ENCODE data around the gene ZNF462. TPM values are rescaled to one million over a fixed set of nuclear protein-coding genes. Genes with fewer than 3 reads are reported as not detected.

Gene ZNF462
- total RNA-seq, 2 donors from 2014 or later, result 4.7 to 8.9 TPM

- WGBS, 2 donors, result 72 to 75% methylated on average over 8 of the region's 8 CpGs
- no peak for DNase-seq
- Histone ChIP-seq H3K27ac (no peak overlapping the region), H3K9me3 (no peaks in the 10 kb centered on the region), H3K27me3 (no peaks in the 10 kb centered on the region), H3K4me1 (no peaks in the 10 kb centered on the region), H3K4me3 (no peak overlapping the region), H3K36me3 (replicated peaks in 1 of 2; ENCODE audit: insufficient read depth in 1 of 2, low read depth in 2 of 2) (no peaks in the 10 kb centered on the region)
- TF ChIP-seq POLR2A (IDR thresholded peaks at IDR 0.05), result no peak
- TF ChIP-seq CTCF (IDR thresholded peaks at IDR 0.05), result no peak
- no peak for ATAC-seq
- intact Hi-C loops (cut with DNase I), result no loop called here
Measured at GRCh38 chr9:106947106-106947900, 84.3 kb downstream of the ZNF462 start.

DNA sequence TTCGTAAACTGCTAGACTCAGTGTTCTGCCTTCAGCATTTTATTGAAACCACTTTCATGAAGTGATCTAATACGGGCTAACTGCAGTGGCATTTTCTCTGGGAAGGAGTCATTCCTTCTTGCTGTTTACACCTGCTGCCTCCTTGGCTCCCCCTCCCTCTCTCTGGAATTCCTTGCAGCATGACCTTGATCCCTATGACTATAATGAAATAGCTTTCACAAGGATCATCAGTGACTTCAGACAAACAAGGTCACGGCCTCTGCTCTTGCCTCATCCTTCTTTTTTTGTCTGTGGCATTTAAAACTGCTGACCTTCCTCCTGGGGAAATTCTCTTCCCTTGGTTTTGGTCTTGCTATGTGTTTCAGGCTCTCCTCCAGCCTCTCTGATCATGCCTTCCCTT, 90.2 kb downstream of the ZNF462 start:
- no peak for TF ChIP-seq POLR2A (IDR thresholded peaks at IDR 0.05)
- TF ChIP-seq CTCF (IDR thresholded peaks at IDR 0.05), result no peak
- intact Hi-C loops (cut with DNase I), result no loop called here
- H3K27ac ChIP-seq, result no peak overlapping the region
- H3K36me3 ChIP-seq (replicated peaks in 1 of 2; ENCODE audit: insufficient read depth in 1 of 2, low read depth in 2 of 2), result no peaks in the 10 kb centered on the region
- no peak overlapping the region for H3K4me3 ChIP-seq
- H3K27me3 ChIP-seq, result no peaks in the 10 kb centered on the region
- DNase-seq (no peak), ATAC-seq (no peak)
- H3K4me1 ChIP-seq, result no peaks in the 10 kb centered on the region
- WGBS, 2 donors, result 73 to 83% methylated on average over 3 of the region's 3 CpGs
- no peaks in the 10 kb centered on the region for H3K9me3 ChIP-seq

DNA sequence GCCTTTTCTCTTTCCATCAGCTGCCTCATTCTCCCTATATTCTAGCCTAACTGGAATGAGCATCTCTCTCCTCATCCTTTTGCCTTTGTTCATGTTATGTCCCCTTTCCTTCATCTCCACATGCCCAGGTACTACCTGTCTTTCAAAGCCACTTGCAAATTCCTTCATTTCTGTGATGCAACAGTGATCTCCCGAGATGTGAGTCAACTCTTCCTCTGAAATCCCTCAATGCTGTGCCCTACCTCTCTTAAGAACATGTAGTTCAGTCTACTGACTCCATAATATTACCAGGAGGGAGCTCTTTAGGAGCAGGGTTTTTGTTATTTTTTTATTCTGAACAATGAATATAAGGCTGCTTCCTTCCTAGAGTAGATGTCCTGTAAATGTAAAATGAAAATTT, 91.6 kb downstream of the ZNF462 start:
- intact Hi-C loops (cut with DNase I), result no loop called here
- H3K27me3 ChIP-seq, result no peaks in the 10 kb centered on the region
- DNase-seq, result no peak

DNA sequence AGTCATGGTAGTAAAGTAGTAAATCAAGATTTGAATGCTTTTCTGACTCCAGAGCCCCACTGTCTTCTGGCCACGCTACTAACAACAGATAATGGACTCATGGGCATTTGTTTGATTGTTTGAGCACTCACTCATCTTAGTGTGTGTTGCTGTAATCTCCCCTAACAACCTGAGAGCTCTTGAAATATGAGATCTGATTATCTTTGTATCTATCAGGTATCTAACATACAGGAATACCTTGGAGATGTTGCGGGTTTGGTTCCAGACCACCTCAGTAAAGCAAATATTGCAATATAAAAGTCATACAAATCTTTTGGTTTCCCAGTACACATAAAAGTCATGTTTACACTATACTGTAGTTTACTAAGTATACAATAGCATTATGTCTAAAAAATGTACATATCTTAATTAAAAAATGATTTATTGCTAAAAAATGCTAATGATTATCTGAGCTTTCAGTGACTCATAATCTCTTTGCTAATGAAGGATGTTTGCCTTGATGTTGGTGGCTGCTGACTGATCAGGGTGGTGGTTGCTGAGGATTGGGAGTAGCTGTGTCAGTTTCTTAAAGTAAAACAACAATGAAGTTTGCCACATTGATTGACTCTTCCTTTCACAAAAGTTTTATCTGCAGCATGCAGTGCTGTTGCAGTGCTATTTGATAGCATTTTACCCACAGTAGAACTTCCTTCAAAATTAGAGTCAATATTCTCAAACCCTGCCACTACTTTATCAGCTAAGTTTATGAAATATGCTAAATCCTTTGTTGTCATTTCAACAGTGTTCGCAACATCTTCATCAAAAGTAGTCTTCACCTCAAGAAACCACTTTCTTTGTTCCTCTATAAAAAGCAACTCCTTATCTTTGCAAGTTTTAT, 92.2 kb downstream of the ZNF462 start:
- DNase-seq (no peak), ATAC-seq (no peak)
- no peaks in the 10 kb centered on the region for H3K36me3 ChIP-seq (replicated peaks in 1 of 2; ENCODE audit: insufficient read depth in 1 of 2, low read depth in 2 of 2)
- no peaks in the 10 kb centered on the region for H3K9me3 ChIP-seq
- intact Hi-C loops (cut with DNase I), result no loop called here
- H3K4me1 ChIP-seq, result no peaks in the 10 kb centered on the region
- no peaks in the 10 kb centered on the region for H3K27me3 ChIP-seq
- H3K4me3 ChIP-seq, result no peak overlapping the region
- no peak overlapping the region for H3K27ac ChIP-seq
- no peak for TF ChIP-seq CTCF (IDR thresholded peaks at IDR 0.05)
- TF ChIP-seq POLR2A (IDR thresholded peaks at IDR 0.05), result no peak
- 87 to 92% methylated on average over 3 of the region's 3 CpGs for WGBS, 2 donors

More for the DNA sequence above, 91.6 kb downstream of the ZNF462 start:
- TF ChIP-seq POLR2A (IDR thresholded peaks at IDR 0.05) (no peak), CTCF (IDR thresholded peaks at IDR 0.05) (no peak)
- Histone ChIP-seq H3K4me3 (no peak overlapping the region), H3K27ac (no peak overlapping the region), H3K4me1 (no peaks in the 10 kb centered on the region), H3K9me3 (no peaks in the 10 kb centered on the region), H3K36me3 (replicated peaks in 1 of 2; ENCODE audit: insufficient read depth in 1 of 2, low read depth in 2 of 2) (no peaks in the 10 kb centered on the region)
- 71 to 74% methylated on average over 1 of the region's 1 CpG for WGBS, 2 donors
- no peak for ATAC-seq
